ENCODE results near the gene ARHGEF17.

GRCh38 chr11:73406131-73406530, 98.1 kb downstream of the ARHGEF17 start:
- no peak for TF ChIP-seq CTCF (conservative IDR thresholded peaks at IDR 0.05 in 1 of 2, IDR thresholded peaks at IDR 0.05 in 1 of 2; ENCODE audit: extremely low read depth in 1 of 2, insufficient read depth in 1 of 2, low read depth in 1 of 2, low read length in 2 of 2)
- no peak for TF ChIP-seq EZH2 (IDR thresholded peaks at IDR 0.05; ENCODE audit: borderline replicate concordance, low read length)

Measured in mammary epithelial cell (primary cell).